ENCODE data around the gene RNU6-1. TPM values are rescaled to one million over a fixed set of nuclear protein-coding genes. Genes with fewer than 3 reads are reported as not detected.
A peak's percentile ranks its signal among the peaks of the same experiment; 100 is the strongest.

The RNU6-1 gene
- not detected for total RNA-seq
- long read RNA-seq, result 0 reads

GRCh38 chr15:67839929-67840748 lies at the start of gene RNU6-1:
Gene RNU6-1 (minus strand): TSS chr15:67840045.
- Histone ChIP-seq H3K27ac (peak within 1 kb of the TSS; percentile 98), H3K4me1 (peaks cover 53% of the 10 kb centered on the region), H3K9me3 (no peaks in the 10 kb centered on the region), H3K4me3 (peak within 1 kb of the TSS; percentile 82), H3K36me3 (no peaks in the 10 kb centered on the region), H3K27me3 (ENCODE audit: low read depth) (peaks cover 12% of the 10 kb centered on the region)
- DNase-seq (peak; percentile 96), ATAC-seq (peak; percentile 94)
- intact Hi-C loops (cut with DNase I), result no loop called here
- TF ChIP-seq, protein P1, sequence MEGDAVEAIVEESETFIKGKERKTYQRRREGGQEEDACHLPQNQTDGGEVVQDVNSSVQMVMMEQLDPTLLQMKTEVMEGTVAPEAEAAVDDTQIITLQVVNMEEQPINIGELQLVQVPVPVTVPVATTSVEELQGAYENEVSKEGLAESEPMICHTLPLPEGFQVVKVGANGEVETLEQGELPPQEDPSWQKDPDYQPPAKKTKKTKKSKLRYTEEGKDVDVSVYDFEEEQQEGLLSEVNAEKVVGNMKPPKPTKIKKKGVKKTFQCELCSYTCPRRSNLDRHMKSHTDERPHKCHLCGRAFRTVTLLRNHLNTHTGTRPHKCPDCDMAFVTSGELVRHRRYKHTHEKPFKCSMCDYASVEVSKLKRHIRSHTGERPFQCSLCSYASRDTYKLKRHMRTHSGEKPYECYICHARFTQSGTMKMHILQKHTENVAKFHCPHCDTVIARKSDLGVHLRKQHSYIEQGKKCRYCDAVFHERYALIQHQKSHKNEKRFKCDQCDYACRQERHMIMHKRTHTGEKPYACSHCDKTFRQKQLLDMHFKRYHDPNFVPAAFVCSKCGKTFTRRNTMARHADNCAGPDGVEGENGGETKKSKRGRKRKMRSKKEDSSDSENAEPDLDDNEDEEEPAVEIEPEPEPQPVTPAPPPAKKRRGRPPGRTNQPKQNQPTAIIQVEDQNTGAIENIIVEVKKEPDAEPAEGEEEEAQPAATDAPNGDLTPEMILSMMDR (IDR thresholded peaks at IDR 0.05), result no peak

- H3K4me3 ChIP-seq, result no peak overlapping the region
- TF ChIP-seq, protein P1 (IDR thresholded peaks at IDR 0.05), result no peak
- peaks cover 32% of the 10 kb centered on the region for H3K4me1 ChIP-seq
- no peaks in the 10 kb centered on the region for H3K36me3 ChIP-seq
- ATAC-seq (no peak), DNase-seq (no peak)
- intact Hi-C loops (cut with DNase I), result no loop called here
- H3K9me3 ChIP-seq, result no peaks in the 10 kb centered on the region
- no peak overlapping the region for H3K27ac ChIP-seq
- H3K27me3 ChIP-seq (ENCODE audit: low read depth), result no peaks in the 10 kb centered on the region
Measured at GRCh38 chr15:67887776-67888175, 47.9 kb upstream of the RNU6-1 start.

GRCh38 chr15:67885861-67886260 lies 46.0 kb upstream of the RNU6-1 start:
- Histone ChIP-seq H3K4me3 (no peak overlapping the region), H3K27ac (no peak overlapping the region), H3K9me3 (no peaks in the 10 kb centered on the region), H3K36me3 (no peaks in the 10 kb centered on the region), H3K4me1 (peaks cover 39% of the 10 kb centered on the region), H3K27me3 (ENCODE audit: low read depth) (no peaks in the 10 kb centered on the region)
- intact Hi-C loops (cut with DNase I), result no loop called here
- no peak for ATAC-seq
- no peak for DNase-seq
- TF ChIP-seq, protein P1 (IDR thresholded peaks at IDR 0.05), result no peak

DNA sequence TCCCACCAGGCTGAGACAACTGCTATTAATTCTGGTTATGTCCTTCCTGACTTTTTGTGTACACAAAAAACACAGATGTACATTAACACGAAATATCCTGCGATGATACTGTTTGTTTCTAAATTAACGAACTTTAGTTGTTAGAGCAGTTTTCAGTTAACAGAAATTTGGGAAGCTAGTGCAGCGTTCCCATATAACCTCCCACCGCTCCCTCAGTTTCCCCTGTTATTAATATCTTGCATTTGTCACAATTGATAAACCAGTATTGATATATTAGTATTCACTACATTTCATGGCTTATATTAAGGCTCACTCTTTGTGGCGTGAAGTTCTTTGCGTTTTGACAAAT lies 45.3 kb upstream of the RNU6-1 start:
- intact Hi-C loops (cut with DNase I), result no loop called here
- Histone ChIP-seq H3K9me3 (no peaks in the 10 kb centered on the region), H3K27ac (peak overlapping the region; percentile 84), H3K36me3 (no peaks in the 10 kb centered on the region), H3K27me3 (ENCODE audit: low read depth) (no peaks in the 10 kb centered on the region), H3K4me3 (peak overlapping the region; percentile 58), H3K4me1 (peaks cover 46% of the 10 kb centered on the region)
- DNase-seq, result no peak
- no peak for ATAC-seq
- TF ChIP-seq, protein P1 (IDR thresholded peaks at IDR 0.05), result no peak

GRCh38 chr15:67884514-67885174 lies 44.8 kb upstream of the RNU6-1 start:
- H3K9me3 ChIP-seq, result no peaks in the 10 kb centered on the region
- TF ChIP-seq, protein P1 (IDR thresholded peaks at IDR 0.05), result no peak
- no peaks in the 10 kb centered on the region for H3K27me3 ChIP-seq (ENCODE audit: low read depth)
- H3K4me3 ChIP-seq, result peak overlapping the region; percentile 58
- intact Hi-C loops (cut with DNase I), result no loop called here
- ATAC-seq (peak; percentile 96 to 97), DNase-seq (peak; percentile 91)
- H3K36me3 ChIP-seq, result no peaks in the 10 kb centered on the region
- H3K4me1 ChIP-seq, result peaks cover 50% of the 10 kb centered on the region
- H3K27ac ChIP-seq, result peak overlapping the region; percentile 84
